Muscle of back (tissue), 11 donors: ENCODE data around the gene NFATC3. TPM values are rescaled to one million over a fixed set of nuclear protein-coding genes. Genes with fewer than 3 reads are reported as not detected.

ENCODE experiments used
- DNase-seq, 3 donors: peaks; one replicate each; pipeline versions ENCODE4 v3.0.0 to v3.0.0-alpha.2; 2013
- polyA plus RNA-seq, 10 donors: library from polyadenylated mRNA; unstranded; fragments of 120-200 nt; gene quantifications; one replicate each; pipeline ENCODE4 v1.2.1, GENCODE V29; 2013; ENCODE audit not compliant: insufficient read length in 10 of 10

The NFATC3 gene
- polyA plus RNA-seq, 10 donors, result 24.3 to 30.9 (median 27.0) TPM

GRCh38 chr16:68230176-68230571 is 145.0 kb downstream of the NFATC3 start:
- DNase-seq, result no peak

DNA sequence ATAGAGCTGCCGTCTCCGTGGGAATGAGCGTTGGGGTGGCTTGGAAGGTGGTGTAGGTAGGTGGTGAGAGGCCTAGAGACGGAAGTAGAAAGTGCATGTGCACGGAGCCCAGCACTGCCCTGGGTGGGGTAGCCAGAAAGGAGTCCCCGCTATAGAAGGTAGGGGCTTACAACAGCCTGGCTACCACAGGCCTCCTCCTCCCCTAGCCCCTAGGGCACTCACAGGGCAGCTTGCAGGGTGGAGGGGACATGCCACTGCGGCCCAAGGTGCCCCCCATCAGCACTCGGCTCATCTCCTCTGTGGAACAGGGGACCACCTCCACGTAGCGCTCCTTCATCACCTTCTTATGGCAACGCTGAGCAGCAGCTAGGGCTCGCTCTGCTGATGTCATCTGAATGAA is 145.8 kb downstream of the NFATC3 start:
- no peak for DNase-seq

DNA sequence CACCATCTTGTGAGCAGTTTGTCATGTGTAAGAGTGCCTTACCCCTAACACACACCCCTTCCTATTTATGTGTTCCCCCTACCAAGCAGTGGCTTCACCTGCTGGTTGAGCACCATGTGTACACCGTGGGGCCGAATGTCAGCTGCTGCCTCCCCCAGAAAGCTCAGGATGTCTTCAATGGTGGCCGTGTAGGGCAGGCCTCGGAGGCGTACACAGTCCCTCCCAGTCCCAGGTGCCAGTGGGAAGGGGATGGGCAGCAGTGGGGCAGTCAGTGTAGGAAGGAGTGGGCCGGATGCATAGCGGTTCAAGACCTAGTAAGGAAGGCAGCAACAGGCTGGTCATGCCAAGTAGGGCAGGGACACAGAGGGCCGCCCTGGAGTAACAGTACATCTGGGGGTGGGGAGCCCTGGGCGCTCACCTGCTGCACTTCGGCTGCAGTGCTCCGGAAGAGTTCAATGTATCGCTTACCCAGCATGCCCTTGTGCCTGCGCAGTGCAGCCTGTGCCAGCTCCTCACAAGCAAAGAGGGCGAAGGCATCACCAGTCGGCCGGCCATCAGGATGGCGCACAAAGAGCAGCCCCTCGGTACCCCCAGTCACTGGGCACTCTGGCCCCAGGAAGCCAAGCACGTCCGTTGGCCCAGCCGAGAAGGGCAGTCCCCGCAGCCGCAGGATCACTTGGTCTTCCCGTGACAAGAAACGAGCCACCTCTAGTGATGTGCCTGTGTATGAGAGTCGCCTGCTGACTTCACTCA is 146.4 kb downstream of the NFATC3 start:
- DNase-seq, result no peak

DNA sequence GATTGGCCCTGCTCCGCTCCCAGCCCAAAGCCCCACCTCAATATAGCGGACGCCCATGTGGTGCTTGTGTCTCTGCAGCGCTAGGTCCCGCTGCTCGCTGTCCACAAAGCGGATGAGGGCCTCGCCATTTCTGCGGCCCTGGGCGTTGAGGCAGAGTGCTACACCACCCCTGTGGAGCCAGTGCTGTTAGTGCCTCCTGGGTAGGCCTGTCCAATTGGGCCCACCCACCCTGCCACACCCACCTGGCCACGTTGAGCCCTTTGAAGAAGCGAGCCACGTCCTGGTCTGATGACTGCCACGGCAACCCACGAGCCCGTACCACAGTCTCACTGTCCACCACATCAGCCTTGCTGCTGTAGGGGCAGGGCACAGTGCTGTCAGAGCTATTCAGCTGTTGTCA is 147.2 kb downstream of the NFATC3 start:
- DNase-seq, result peak in 1 of 3 donors; percentile 7

DNA sequence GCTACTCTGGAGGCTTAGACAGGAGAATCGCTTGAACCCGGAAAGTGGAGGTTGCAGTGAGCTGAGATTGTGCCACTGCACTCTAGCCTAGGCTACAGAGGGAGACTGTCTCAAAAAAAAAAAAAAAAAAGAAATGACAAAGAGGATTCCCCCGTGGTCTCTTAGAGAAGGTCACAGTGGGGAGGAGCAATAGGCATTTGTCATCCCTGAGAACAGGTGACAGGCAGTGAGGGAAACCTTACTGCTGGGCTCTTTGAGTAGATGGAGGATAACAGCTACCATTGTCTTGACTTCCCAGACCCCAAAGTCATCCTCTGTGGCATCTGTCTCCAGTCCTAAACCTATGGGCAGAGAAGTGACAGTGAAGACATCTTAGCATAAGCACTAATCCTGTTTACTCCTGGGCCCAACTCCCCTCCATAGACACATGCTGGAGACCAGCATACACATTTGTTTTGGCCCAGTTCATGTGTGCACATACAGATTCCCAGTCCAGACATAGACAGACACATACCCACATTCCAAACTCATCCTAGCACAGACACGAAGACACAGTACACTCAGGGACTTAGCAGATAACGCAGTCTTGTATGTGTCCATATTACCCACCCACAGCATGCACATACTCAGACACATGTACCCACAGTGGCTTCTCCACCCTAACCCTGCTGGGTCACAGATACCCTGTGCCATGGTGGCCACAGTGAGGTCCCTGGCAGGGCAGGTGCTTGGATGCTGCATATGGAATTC is 148.1 kb downstream of the NFATC3 start:
- peak in 1 of 3 donors; percentile 12 for DNase-seq

DNA sequence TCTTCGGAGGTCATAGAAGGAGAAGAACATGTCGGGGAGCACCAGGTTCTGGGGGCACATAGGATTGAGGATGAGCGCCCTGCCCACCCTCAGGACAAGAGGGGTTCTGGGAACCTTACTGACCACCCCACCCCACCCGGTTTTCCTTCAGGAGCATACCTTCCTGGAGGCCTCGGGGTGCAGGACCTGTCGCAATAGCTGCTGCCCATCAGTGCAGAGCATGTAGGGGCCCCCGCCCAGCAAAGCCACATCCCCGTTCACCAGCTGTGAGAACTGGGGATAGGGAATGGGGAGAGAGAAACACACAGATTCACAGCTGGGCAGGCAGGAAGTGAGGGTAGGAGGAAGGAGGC is 148.6 kb downstream of the NFATC3 start:
- peak in 1 of 3 donors; percentile 20 for DNase-seq

GRCh38 chr16:68234188-68235107 is 149.3 kb downstream of the NFATC3 start:
- DNase-seq, result peak in 1 of 3 donors; percentile 25

DNA sequence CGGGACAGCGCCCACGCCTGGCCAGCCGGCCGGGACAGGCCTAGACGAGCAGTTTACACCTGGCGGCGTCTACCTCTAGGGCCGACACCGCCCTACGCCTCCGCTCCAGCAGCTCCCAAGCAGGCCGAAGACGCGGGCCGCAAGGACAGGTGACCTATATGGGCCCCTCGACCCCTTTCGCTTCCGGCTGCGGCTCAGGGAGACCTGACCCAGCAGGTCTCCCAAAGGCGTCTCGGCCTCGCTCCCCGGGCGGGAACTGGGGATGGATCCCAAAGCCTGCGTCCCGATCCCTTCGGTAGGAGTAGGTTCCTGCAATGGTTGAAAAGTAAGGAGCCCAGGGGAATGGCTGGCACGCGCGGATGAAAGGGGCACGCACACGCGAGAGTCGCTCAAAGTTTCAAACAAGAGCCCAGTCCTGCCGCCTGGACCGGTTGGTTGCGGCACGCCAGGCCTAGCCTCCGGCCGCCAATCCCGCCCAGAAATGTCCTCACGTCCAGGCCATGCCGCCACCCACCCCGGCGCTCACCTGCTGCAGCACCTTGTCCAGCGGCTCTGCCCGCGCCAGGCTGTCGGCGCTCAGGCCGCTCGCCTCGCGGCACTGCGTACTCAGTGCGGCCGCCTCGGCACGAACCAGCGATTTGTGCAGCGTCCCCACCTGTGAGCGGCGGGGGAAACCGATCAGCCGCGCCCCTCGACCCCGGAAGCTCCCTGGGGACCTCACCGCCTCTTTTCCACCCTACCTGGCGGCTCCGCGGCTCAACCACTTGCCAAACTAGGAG is 150.1 kb downstream of the NFATC3 start:
- DNase-seq, result no peak

DNA sequence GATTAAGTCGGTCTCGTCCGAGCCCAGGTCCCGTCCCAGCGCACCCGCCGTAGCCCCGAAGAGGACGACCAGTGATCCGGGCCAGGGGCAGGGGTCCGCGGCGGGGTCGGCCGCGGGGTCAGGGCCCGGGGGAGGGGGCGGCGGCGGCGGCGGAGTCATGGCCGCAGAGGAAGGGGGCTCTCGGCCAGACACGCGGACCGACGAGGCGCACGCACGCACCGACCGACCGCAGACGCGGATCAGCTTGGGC is 150.6 kb downstream of the NFATC3 start, which contains the start of gene ESRP2:
TSS of gene ESRP2 (minus strand) at position 241 of the 250 bp plus-strand sequence. CDS start at position 159, 82 bp downstream.
- no peak for DNase-seq

DNA sequence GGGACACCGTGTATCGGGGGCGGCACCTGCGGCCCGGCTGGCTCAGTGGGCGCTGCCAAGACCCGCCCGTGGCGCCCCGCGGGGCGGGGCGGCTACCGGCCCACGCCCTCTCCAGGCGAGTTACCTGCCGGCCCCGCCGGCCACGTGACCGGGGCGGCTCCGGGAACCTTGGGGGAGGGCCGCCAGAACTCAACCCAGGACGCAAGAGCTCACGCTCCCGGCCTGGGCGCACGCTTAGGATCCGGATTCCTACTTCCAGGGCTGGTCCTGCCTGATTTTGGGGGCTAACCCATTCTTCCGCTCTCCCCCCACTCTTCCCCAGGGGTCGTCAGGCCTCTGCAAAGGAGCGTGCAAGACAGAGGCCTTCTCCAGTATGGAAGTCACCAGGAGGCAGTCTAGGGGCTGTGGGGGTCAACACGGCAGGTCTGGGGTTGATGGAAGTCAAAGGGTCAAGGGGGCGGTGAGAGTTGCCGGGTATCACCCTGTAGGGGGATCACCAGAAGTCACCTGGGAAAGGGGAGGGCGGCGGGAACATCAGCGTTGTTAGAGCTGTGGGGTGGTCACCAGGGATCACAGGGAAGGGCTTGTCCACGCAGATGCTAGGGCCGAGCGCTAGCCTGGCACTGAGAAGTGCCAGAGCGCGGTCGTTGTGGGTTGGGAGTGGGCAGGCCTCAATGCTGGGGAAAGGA is 151.1 kb downstream of the NFATC3 start:
- DNase-seq, result peak in 1 of 3 donors; percentile 47

GRCh38 chr16:68236826-68237242 is 151.7 kb downstream of the NFATC3 start:
- peak in 1 of 3 donors; percentile 71 for DNase-seq

GRCh38 chr16:68237243-68238028 is 152.3 kb downstream of the NFATC3 start:
- peak; percentile 97 to 98 (median 98) for DNase-seq

- DNase-seq, result no peak
Measured at GRCh38 chr16:68238029-68238345, 152.8 kb downstream of the NFATC3 start.

- no peak for DNase-seq
Measured at GRCh38 chr16:68242085-68242484, 156.9 kb downstream of the NFATC3 start.

DNA sequence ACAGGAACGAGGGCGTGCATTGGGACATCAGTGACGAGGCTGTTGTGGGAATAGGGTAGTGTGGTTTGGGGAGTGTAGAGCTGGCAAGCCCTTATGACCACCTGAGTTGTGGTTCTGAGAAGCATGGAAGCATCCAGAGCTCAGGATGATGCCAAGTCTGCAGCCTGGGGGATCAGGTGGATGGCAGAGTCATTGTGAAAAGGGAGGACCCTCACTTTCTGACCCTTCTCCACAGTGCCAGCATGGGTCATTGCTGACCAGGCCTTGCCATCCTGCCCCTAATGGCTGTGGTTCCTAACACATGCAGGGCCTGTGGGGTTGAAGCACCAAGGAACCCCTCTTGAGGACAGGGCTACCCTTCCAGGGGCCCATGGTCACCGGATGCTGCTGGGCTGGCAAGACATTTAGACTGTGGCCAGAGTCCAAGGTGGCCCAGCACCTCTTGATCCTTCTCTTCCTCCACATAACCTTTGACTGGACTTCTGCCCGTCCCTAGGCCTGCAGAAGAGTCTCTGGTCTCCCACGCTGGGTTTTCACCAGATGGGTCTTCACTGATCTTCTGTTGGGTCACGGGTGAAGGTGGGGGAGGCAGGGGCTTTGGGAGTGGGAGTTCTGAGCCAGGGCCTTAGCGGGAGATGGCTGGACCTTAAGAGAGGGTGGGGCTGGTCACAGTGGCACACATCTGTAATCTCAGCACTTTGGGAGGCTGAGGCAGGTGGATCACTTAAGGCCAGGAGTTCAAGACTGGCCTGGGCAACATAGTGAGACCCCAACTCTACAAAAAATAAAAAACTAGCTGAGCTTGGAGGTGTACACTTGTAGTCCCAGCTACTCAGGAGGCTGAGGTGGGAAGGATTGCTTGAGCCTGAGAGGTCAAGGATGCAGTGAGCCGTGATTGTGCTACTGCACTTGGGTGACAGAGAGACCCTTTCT is 158.0 kb downstream of the NFATC3 start:
- DNase-seq, result no peak

DNA sequence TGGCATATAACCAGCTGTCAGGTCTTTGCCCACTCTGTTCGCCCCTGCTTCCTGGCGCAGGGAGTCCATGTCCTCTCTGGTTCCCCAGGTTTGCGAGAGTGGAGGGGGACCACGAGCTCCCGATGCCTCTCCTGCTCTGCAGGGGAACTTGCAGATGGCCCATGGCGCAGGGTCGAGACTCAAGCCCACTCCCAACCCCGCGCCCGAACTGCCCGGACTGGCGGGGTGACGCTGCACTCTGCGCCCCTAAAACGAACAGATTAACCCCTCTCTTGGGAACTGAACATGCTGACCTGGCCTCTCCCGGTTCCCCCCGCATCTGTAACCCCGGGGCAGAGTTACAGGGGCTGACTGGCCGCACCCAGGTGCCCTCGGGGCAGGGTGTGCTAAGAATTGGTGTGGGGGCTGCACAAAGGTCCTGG is 159.3 kb downstream of the NFATC3 start:
- no peak for DNase-seq

- peak; percentile 95 to 98 (median 97) for DNase-seq
Measured at GRCh38 chr16:68244903-68245853, 160.0 kb downstream of the NFATC3 start, which contains the start of gene PLA2G15. Gene PLA2G15, plus strand, starts transcription at chr16:68245373. Its CDS starts 54 bp downstream, at chr16:68245427.

DNA sequence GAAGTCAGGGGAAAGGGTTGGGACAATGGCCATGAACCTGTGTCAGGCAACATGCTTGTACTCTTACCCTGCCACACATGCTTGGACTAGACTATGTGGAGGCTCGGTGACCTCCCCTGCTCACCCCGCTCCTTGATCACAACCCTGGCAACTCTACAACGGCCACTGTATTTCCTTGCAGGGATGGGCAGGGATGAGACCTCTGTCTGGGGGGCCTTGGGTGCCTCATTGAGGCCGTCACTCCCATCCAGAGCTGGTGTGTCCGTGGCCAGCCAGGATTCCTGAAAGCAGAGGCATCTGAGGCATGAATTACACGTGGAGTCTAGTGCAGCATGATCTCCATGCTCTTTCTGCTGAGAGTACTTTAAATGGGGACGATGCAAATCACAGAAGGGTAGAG is 161.0 kb downstream of the NFATC3 start:
- DNase-seq, result no peak
